MM.1S (cell line): Measurements from ENCODE around the gene CDH12.

Experiments used
- DNase-seq: peaks from one replicate; pipeline ENCODE4 v3.0.0-alpha.2; 2015
- H2AFZ ChIP-seq: fragments of 300-600 bp; sonication (generic); 2 replicates; pipeline ENCODE4 v1.6.0; 2016; ENCODE audit warnings: antibody characterized with exemption, low read length
- H3F3A ChIP-seq: fragments of 300-600 bp; sonication (generic); 2 replicates; pipeline ENCODE4 v1.6.1; 2016; ENCODE audit warnings: mild to moderate bottlenecking, antibody characterized with exemption, low read length, moderate library complexity, mixed read lengths; ENCODE audit not compliant: insufficient read depth
- H3K27ac ChIP-seq: fragments of 300-600 bp; sonication (generic); 2 replicates; pipeline ENCODE4 v1.5.1; 2016; ENCODE audit warnings: mild to moderate bottlenecking, low read length
- H3K27me3 ChIP-seq: fragments of 300-600 bp; sonication (generic); replicated peaks from 2 replicates; pipeline ENCODE4 v1.6.0; 2016; ENCODE audit warnings: low read length; ENCODE audit not compliant: insufficient read depth
- H3K36me3 ChIP-seq: fragments of 300-600 bp; sonication (generic); replicated peaks from 2 replicates; pipeline ENCODE4 v1.6.1; 2016; ENCODE audit warnings: mild to moderate bottlenecking, low read length, mixed read lengths; ENCODE audit not compliant: insufficient read depth
- H3K4me1 ChIP-seq: fragments of 300-600 bp; sonication (generic); 2 replicates; pipeline ENCODE4 v1.6.1; 2016; ENCODE audit warnings: low read length, mixed read lengths
- H3K4me2 ChIP-seq: fragments of 300-600 bp; sonication (generic); 2 replicates; pipeline ENCODE4 v1.6.0; 2016; ENCODE audit warnings: low read depth, low read length
- H3K4me3 ChIP-seq: fragments of 300-600 bp; sonication (generic); 2 replicates; pipeline ENCODE4 v1.5.1; 2016; ENCODE audit warnings: low read length, mixed read lengths
- H3K79me2 ChIP-seq: fragments of 300-600 bp; sonication (generic); 2 replicates; pipeline ENCODE4 v1.6.1; 2016; ENCODE audit warnings: mixed run types, low read length, mixed read lengths
- H3K9ac ChIP-seq: fragments of 300-600 bp; sonication (generic); 2 replicates; pipeline ENCODE4 v1.6.1; 2016; ENCODE audit warnings: low read length, mixed read lengths
- H3K9me2 ChIP-seq: fragments of 300-600 bp; sonication (generic); replicated peaks from 2 replicates; pipeline ENCODE4 v1.6.1; 2016; ENCODE audit warnings: mild to moderate bottlenecking, low read length, mixed read lengths; ENCODE audit not compliant: insufficient read depth
- H3K9me3 ChIP-seq: fragments of 300-600 bp; sonication (generic); replicated peaks from 2 replicates; pipeline ENCODE4 v1.6.1; 2016; ENCODE audit warnings: mild to moderate bottlenecking, low read length, mixed read lengths; ENCODE audit not compliant: insufficient read depth
- H4K20me1 ChIP-seq: fragments of 300-600 bp; sonication (generic); 2 replicates; pipeline ENCODE4 v1.6.1; 2016; ENCODE audit warnings: mild to moderate bottlenecking, low read length, moderate library complexity, mixed read lengths; ENCODE audit not compliant: insufficient read depth
- EZH2 ChIP-seq: fragments of 300-600 bp; sonication (generic); optimal IDR thresholded peaks from 2 replicates; pipeline ENCODE3; 2017; ENCODE audit warnings: low read depth, mild to moderate bottlenecking, antibody characterized with exemption, low read length, mixed read lengths
- EZH2phosphoT487 ChIP-seq: fragments of 300-600 bp; sonication (generic); IDR thresholded peaks from 2 replicates; pipeline ENCODE4 v1.6.1; 2018; ENCODE audit warnings: antibody characterized with exemption, low read length
- TF ChIP-seq, protein P1 (sequence below): fragments of 300-600 bp; sonication (generic); IDR thresholded peaks from 2 replicates; pipeline ENCODE4 v1.5.1; 2016; ENCODE audit warnings: antibody characterized with exemption, low read length, mixed read lengths

The CDH12 gene

DNA sequence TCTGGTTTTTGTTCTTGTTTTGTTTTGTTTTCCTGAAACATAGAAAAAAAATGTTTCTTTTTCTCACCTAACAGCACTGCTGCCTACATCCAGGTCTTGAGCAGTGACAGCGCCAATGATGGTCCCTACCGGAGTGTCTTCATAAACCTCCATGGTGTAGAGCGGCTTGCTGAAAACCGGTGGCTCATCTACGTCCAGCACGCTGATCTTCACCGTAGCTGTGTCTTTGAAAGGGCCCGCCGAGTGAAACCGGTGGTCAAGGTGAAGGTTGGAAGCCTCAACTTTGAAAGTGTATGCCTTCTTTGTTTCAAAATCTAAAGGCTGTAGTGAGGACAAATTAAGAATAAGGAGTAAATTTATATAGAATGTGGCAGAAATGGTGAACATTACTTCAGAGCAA lies 1051.0 kb downstream of the CDH12 start:
- H3K27ac ChIP-seq: no peak overlapping the region
- no peaks in the 10 kb centered on the region for H3K36me3 ChIP-seq
- no peaks in the 10 kb centered on the region for H3K9me2 ChIP-seq
- H4K20me1 ChIP-seq: no peaks in the 10 kb centered on the region
- no peaks in the 10 kb centered on the region for H3K4me1 ChIP-seq
- H3K27me3 ChIP-seq: no peaks in the 10 kb centered on the region
- H3K9ac ChIP-seq: no peak overlapping the region
- no peaks in the 10 kb centered on the region for H3F3A ChIP-seq
- H3K79me2 ChIP-seq: no peaks in the 10 kb centered on the region
- H3K4me2 ChIP-seq: no peak overlapping the region
- TF ChIP-seq, protein P1, sequence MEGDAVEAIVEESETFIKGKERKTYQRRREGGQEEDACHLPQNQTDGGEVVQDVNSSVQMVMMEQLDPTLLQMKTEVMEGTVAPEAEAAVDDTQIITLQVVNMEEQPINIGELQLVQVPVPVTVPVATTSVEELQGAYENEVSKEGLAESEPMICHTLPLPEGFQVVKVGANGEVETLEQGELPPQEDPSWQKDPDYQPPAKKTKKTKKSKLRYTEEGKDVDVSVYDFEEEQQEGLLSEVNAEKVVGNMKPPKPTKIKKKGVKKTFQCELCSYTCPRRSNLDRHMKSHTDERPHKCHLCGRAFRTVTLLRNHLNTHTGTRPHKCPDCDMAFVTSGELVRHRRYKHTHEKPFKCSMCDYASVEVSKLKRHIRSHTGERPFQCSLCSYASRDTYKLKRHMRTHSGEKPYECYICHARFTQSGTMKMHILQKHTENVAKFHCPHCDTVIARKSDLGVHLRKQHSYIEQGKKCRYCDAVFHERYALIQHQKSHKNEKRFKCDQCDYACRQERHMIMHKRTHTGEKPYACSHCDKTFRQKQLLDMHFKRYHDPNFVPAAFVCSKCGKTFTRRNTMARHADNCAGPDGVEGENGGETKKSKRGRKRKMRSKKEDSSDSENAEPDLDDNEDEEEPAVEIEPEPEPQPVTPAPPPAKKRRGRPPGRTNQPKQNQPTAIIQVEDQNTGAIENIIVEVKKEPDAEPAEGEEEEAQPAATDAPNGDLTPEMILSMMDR: no peak
- TF ChIP-seq EZH2: no peak
- no peak for TF ChIP-seq EZH2phosphoT487
- no peak overlapping the region for H3K4me3 ChIP-seq
- no peaks in the 10 kb centered on the region for H3K9me3 ChIP-seq
- no peak for DNase-seq
- H2AFZ ChIP-seq: no peak overlapping the region

DNA sequence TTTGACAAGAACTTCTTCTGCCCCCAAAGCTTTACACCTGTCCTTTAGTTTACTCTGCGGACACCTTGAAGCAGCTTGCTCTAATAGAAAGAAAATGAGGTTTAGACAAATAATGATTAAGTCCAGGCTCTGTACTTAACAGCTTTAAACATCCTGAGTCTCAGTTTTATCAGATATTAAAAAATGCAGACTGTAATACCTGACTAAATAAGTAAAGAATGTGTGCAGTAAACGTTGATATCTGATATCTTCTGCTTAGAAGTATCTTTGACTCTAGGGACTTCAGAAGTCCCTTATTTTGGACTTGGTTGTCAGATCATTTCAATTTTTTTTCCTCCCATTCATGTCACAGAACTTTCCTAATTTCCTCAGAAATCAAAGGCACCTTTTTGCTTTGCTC lies 1060.4 kb downstream of the CDH12 start:
- Histone ChIP-seq H3K9me3 (no peaks in the 10 kb centered on the region), H3K9ac (no peak overlapping the region), H3K9me2 (no peaks in the 10 kb centered on the region), H3F3A (no peaks in the 10 kb centered on the region), H4K20me1 (no peaks in the 10 kb centered on the region), H3K4me1 (no peaks in the 10 kb centered on the region), H3K27me3 (no peaks in the 10 kb centered on the region), H3K4me3 (no peak overlapping the region), H3K4me2 (no peak overlapping the region), H3K79me2 (no peaks in the 10 kb centered on the region), H2AFZ (no peak overlapping the region), H3K36me3 (no peaks in the 10 kb centered on the region), H3K27ac (no peak overlapping the region)
- TF ChIP-seq EZH2phosphoT487 (no peak), EZH2 (no peak)
- TF ChIP-seq, protein P1: no peak
- DNase-seq: no peak

DNA sequence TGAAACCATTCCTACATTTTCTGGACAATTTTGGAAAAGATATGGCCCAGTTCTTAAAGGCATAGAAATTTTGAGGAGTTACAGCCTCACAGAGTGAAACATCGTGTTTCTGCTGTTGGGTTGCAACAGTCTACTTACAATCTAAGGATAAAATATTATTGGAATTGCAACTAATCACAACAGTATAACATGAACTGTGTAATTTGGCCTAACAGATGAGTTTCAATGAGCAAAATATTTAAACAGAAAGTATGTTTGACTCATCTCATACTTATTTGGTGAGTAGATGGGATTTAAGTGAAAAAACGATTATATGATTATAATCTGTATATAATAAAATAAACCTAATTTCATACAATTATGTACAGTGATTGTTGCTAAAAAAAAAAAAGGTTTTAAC lies 1061.8 kb downstream of the CDH12 start:
- Histone ChIP-seq H2AFZ (no peak overlapping the region), H3K27ac (no peak overlapping the region), H3K9me3 (no peaks in the 10 kb centered on the region), H3K9me2 (no peaks in the 10 kb centered on the region), H3K4me1 (no peaks in the 10 kb centered on the region), H3K4me2 (no peak overlapping the region), H3K27me3 (no peaks in the 10 kb centered on the region), H3K4me3 (no peak overlapping the region), H3K79me2 (no peaks in the 10 kb centered on the region), H3K9ac (no peak overlapping the region), H3F3A (no peaks in the 10 kb centered on the region), H4K20me1 (no peaks in the 10 kb centered on the region), H3K36me3 (no peaks in the 10 kb centered on the region)
- TF ChIP-seq EZH2phosphoT487 (no peak), EZH2 (no peak)
- TF ChIP-seq, protein P1: no peak
- DNase-seq: no peak
